Activated naive CD8-positive, alpha-beta T cell (primary cell): ENCODE measurements around the gene RASGRP3.

Experiments used
- H3K27ac Mint-ChIP-seq: one replicate; pipeline ENCODE4 v1.8.0; 2021; ENCODE audit warnings: mixed read lengths
- H3K27me3 Mint-ChIP-seq: one replicate; pipeline ENCODE4 v1.8.0; 2021; ENCODE audit warnings: mixed read lengths
- H3K36me3 Mint-ChIP-seq: one replicate; pipeline ENCODE4 v1.8.0; 2021; ENCODE audit warnings: mixed read lengths
- H3K4me1 Mint-ChIP-seq: one replicate; pipeline ENCODE4 v1.8.0; 2021; ENCODE audit warnings: low read depth, mixed read lengths
- H3K4me3 Mint-ChIP-seq: one replicate; pipeline ENCODE4 v1.8.0; 2021; ENCODE audit warnings: mild to moderate bottlenecking, mixed read lengths
- H3K9me3 Mint-ChIP-seq: one replicate; pipeline ENCODE4 v1.8.0; 2021; ENCODE audit warnings: low read depth, mixed read lengths

The RASGRP3 gene

GRCh38 chr2:33513480-33513879 is 37.0 kb downstream of the RASGRP3 start:
- H3K36me3 Mint-ChIP-seq = peaks cover 10% of the 10 kb centered on the region
- no peaks in the 10 kb centered on the region for H3K27me3 Mint-ChIP-seq
- H3K4me3 Mint-ChIP-seq = no peak overlapping the region
- no peaks in the 10 kb centered on the region for H3K4me1 Mint-ChIP-seq
- no peak overlapping the region for H3K27ac Mint-ChIP-seq
- no peaks in the 10 kb centered on the region for H3K9me3 Mint-ChIP-seq

GRCh38 chr2:33516456-33516995 is 40.1 kb downstream of the RASGRP3 start:
- no peaks in the 10 kb centered on the region for H3K9me3 Mint-ChIP-seq
- H3K4me1 Mint-ChIP-seq = no peaks in the 10 kb centered on the region
- no peak overlapping the region for H3K27ac Mint-ChIP-seq
- H3K27me3 Mint-ChIP-seq = no peaks in the 10 kb centered on the region
- no peak overlapping the region for H3K4me3 Mint-ChIP-seq
- peaks cover 11% of the 10 kb centered on the region for H3K36me3 Mint-ChIP-seq

GRCh38 chr2:33518200-33518599 is 41.8 kb downstream of the RASGRP3 start:
- Mint-ChIP-seq H3K4me1 (no peaks in the 10 kb centered on the region), H3K36me3 (peaks cover 14% of the 10 kb centered on the region), H3K4me3 (no peak overlapping the region), H3K9me3 (no peaks in the 10 kb centered on the region), H3K27ac (no peak overlapping the region), H3K27me3 (no peaks in the 10 kb centered on the region)

- Mint-ChIP-seq H3K4me1 (no peaks in the 10 kb centered on the region), H3K27ac (no peak overlapping the region), H3K9me3 (no peaks in the 10 kb centered on the region), H3K36me3 (peaks cover 18% of the 10 kb centered on the region), H3K4me3 (no peak overlapping the region), H3K27me3 (no peaks in the 10 kb centered on the region)
Observed at GRCh38 chr2:33518929-33519328, 42.5 kb downstream of the RASGRP3 start.

GRCh38 chr2:33521791-33522281 is 45.4 kb downstream of the RASGRP3 start:
- Mint-ChIP-seq H3K36me3 (peaks cover 10% of the 10 kb centered on the region), H3K9me3 (no peaks in the 10 kb centered on the region), H3K27me3 (no peaks in the 10 kb centered on the region), H3K27ac (no peak overlapping the region), H3K4me3 (no peak overlapping the region), H3K4me1 (peaks cover 5% of the 10 kb centered on the region)

- Mint-ChIP-seq H3K9me3 (no peaks in the 10 kb centered on the region), H3K4me3 (no peak overlapping the region), H3K27me3 (no peaks in the 10 kb centered on the region), H3K27ac (no peak overlapping the region), H3K36me3 (peaks cover 10% of the 10 kb centered on the region), H3K4me1 (peaks cover 5% of the 10 kb centered on the region)
Observed at GRCh38 chr2:33522576-33522975, 46.1 kb downstream of the RASGRP3 start.

GRCh38 chr2:33525666-33526065 is 49.2 kb downstream of the RASGRP3 start:
- H3K27me3 Mint-ChIP-seq = no peaks in the 10 kb centered on the region
- peaks cover 12% of the 10 kb centered on the region for H3K36me3 Mint-ChIP-seq
- H3K4me3 Mint-ChIP-seq = no peak overlapping the region
- H3K4me1 Mint-ChIP-seq = peaks cover 5% of the 10 kb centered on the region
- H3K27ac Mint-ChIP-seq = no peak overlapping the region
- H3K9me3 Mint-ChIP-seq = no peaks in the 10 kb centered on the region

GRCh38 chr2:33526132-33526531 is 49.7 kb downstream of the RASGRP3 start:
- H3K36me3 Mint-ChIP-seq = peaks cover 12% of the 10 kb centered on the region
- H3K27me3 Mint-ChIP-seq = no peaks in the 10 kb centered on the region
- H3K27ac Mint-ChIP-seq = no peak overlapping the region
- H3K4me3 Mint-ChIP-seq = no peak overlapping the region
- no peaks in the 10 kb centered on the region for H3K9me3 Mint-ChIP-seq
- peaks cover 5% of the 10 kb centered on the region for H3K4me1 Mint-ChIP-seq

- Mint-ChIP-seq H3K27ac (no peak overlapping the region), H3K36me3 (peaks cover 12% of the 10 kb centered on the region), H3K4me1 (peaks cover 5% of the 10 kb centered on the region), H3K4me3 (no peak overlapping the region), H3K9me3 (no peaks in the 10 kb centered on the region), H3K27me3 (no peaks in the 10 kb centered on the region)
Observed at GRCh38 chr2:33526921-33527320, 50.5 kb downstream of the RASGRP3 start.

- no peaks in the 10 kb centered on the region for H3K27me3 Mint-ChIP-seq
- H3K27ac Mint-ChIP-seq = no peak overlapping the region
- H3K36me3 Mint-ChIP-seq = peaks cover 8% of the 10 kb centered on the region
- H3K9me3 Mint-ChIP-seq = no peaks in the 10 kb centered on the region
- H3K4me1 Mint-ChIP-seq = peaks cover 5% of the 10 kb centered on the region
- no peak overlapping the region for H3K4me3 Mint-ChIP-seq
Observed at GRCh38 chr2:33528441-33528950, 52.0 kb downstream of the RASGRP3 start.

GRCh38 chr2:33529771-33530481 is 53.5 kb downstream of the RASGRP3 start:
- Mint-ChIP-seq H3K9me3 (no peaks in the 10 kb centered on the region), H3K4me1 (peaks cover 5% of the 10 kb centered on the region), H3K4me3 (no peak overlapping the region), H3K36me3 (peaks cover 3% of the 10 kb centered on the region), H3K27me3 (no peaks in the 10 kb centered on the region), H3K27ac (no peak overlapping the region)

- peaks cover 4% of the 10 kb centered on the region for H3K4me1 Mint-ChIP-seq
Observed at GRCh38 chr2:33530690-33531548, 54.5 kb downstream of the RASGRP3 start.

GRCh38 chr2:33531549-33532059 is 55.2 kb downstream of the RASGRP3 start:
- Mint-ChIP-seq H3K9me3 (no peaks in the 10 kb centered on the region), H3K4me3 (no peak overlapping the region), H3K27ac (no peak overlapping the region), H3K36me3 (peaks cover 3% of the 10 kb centered on the region), H3K27me3 (no peaks in the 10 kb centered on the region), H3K4me1 (no peaks in the 10 kb centered on the region)

More at GRCh38 chr2:33530690-33531548, 54.5 kb downstream of the RASGRP3 start:
- H3K27me3 Mint-ChIP-seq = no peaks in the 10 kb centered on the region
- H3K9me3 Mint-ChIP-seq = no peaks in the 10 kb centered on the region
- H3K36me3 Mint-ChIP-seq = peaks cover 3% of the 10 kb centered on the region
- no peak overlapping the region for H3K27ac Mint-ChIP-seq
- no peak overlapping the region for H3K4me3 Mint-ChIP-seq

GRCh38 chr2:33532146-33532545 is 55.7 kb downstream of the RASGRP3 start:
- Mint-ChIP-seq H3K36me3 (peaks cover 3% of the 10 kb centered on the region), H3K27ac (no peak overlapping the region), H3K27me3 (no peaks in the 10 kb centered on the region)

GRCh38 chr2:33532966-33533365 is 56.5 kb downstream of the RASGRP3 start:
- no peaks in the 10 kb centered on the region for H3K4me1 Mint-ChIP-seq
- H3K27ac Mint-ChIP-seq = no peak overlapping the region
- no peak overlapping the region for H3K4me3 Mint-ChIP-seq
- no peaks in the 10 kb centered on the region for H3K9me3 Mint-ChIP-seq
- H3K27me3 Mint-ChIP-seq = no peaks in the 10 kb centered on the region
- H3K36me3 Mint-ChIP-seq = peaks cover 3% of the 10 kb centered on the region

More at GRCh38 chr2:33532146-33532545, 55.7 kb downstream of the RASGRP3 start:
- no peaks in the 10 kb centered on the region for H3K9me3 Mint-ChIP-seq
- H3K4me3 Mint-ChIP-seq = no peak overlapping the region
- no peaks in the 10 kb centered on the region for H3K4me1 Mint-ChIP-seq
